ENCODE measurements around the gene CNTD1.

Gene CNTD1

GRCh38 chr17:42809250-42809649, 10.6 kb downstream of the CNTD1 start:
- DNase-seq: no peak

- DNase-seq: no peak
These were observed 16.2 kb downstream of the CNTD1 start for GRCh38 chr17:42814633-42815399.

- no peak for DNase-seq
These were observed 19.2 kb downstream of the CNTD1 start for GRCh38 chr17:42817866-42818265.

GRCh38 chr17:42818379-42818778, 19.7 kb downstream of the CNTD1 start:
- DNase-seq: no peak

GRCh38 chr17:42819939-42820535, 21.4 kb downstream of the CNTD1 start:
- peak; percentile 76 for DNase-seq

- DNase-seq: no peak
These were observed 22.5 kb downstream of the CNTD1 start for GRCh38 chr17:42821176-42821575.

GRCh38 chr17:42827472-42827871, 28.8 kb downstream of the CNTD1 start:
- no peak for DNase-seq

- DNase-seq: no peak
These were observed 32.3 kb downstream of the CNTD1 start for GRCh38 chr17:42830971-42831370.

GRCh38 chr17:42832213-42832933, 33.7 kb downstream of the CNTD1 start:
- DNase-seq: no peak

GRCh38 chr17:42832934-42833766, 34.5 kb downstream of the CNTD1 start, which contains the start of gene PSME3:
Gene PSME3 (plus strand): TSS chr17:42833397. CDS start chr17:42833632, 235 bp downstream.
- peak; percentile 94 for DNase-seq

- DNase-seq: no peak
These were observed 35.2 kb downstream of the CNTD1 start for GRCh38 chr17:42833767-42834422.

GRCh38 chr17:42835732-42836131, 37.1 kb downstream of the CNTD1 start:
- no peak for DNase-seq

GRCh38 chr17:42841975-42842685, 43.5 kb downstream of the CNTD1 start:
- no peak for DNase-seq

GRCh38 chr17:42843358-42843934, 44.8 kb downstream of the CNTD1 start:
- DNase-seq: peak; percentile 16

GRCh38 chr17:42844271-42844670, 45.6 kb downstream of the CNTD1 start, which contains the start of gene AOC2:
Gene AOC2 (plus strand): TSS chr17:42844580. CDS start chr17:42844627, 47 bp downstream.
- no peak for DNase-seq

- no peak for DNase-seq
These were observed 46.3 kb downstream of the CNTD1 start for GRCh38 chr17:42844761-42845555.

GRCh38 chr17:42845556-42845917, 46.9 kb downstream of the CNTD1 start:
- no peak for DNase-seq

GRCh38 chr17:42845918-42846593, 47.4 kb downstream of the CNTD1 start:
- DNase-seq: peak; percentile 72

GRCh38 chr17:42846594-42847280, 48.1 kb downstream of the CNTD1 start:
- DNase-seq: no peak
